Activated CD4-positive, alpha-beta memory T cell treated with anti-CD3 and anti-CD28 coated beads, Interleukin-2, amount 10 ng/mL, durations not matched to agents 7 days and 5 days (primary cell): ENCODE data around the gene RBBP8. TPM values are rescaled to one million over a fixed set of nuclear protein-coding genes. Genes with fewer than 3 reads are reported as not detected.
A peak's percentile ranks its signal among the peaks of the same experiment; 100 is the strongest.

Experiments
- CTCF ChIA-PET: fragments of 350-600 bp; sonication (Branson Sonifier 250); formaldehyde crosslinking; loops from one replicate; lab custom pipeline; 2021; ENCODE audit warnings: antibody characterized with exemption, inconsistent platforms; lab: Charles Lee
- POLR2A ChIA-PET: fragments of 350-600 bp; sonication (Branson Sonifier 250); formaldehyde crosslinking; loops from one replicate; lab custom pipeline; 2021; ENCODE audit warnings: antibody characterized with exemption; lab: Charles Lee
- DNase-seq: peaks from one replicate; pipeline ENCODE4 v3.0.0-alpha.2; 2020
- H3K27ac Mint-ChIP-seq: one replicate; pipeline ENCODE4 v1.8.0; 2021; ENCODE audit warnings: mild to moderate bottlenecking, mixed read lengths
- H3K27me3 Mint-ChIP-seq: one replicate; pipeline ENCODE4 v1.8.0; 2021; ENCODE audit warnings: mixed read lengths
- H3K36me3 Mint-ChIP-seq: one replicate; pipeline ENCODE4 v1.8.0; 2021; ENCODE audit warnings: low read depth, mixed read lengths
- H3K4me1 Mint-ChIP-seq: one replicate; pipeline ENCODE4 v1.8.0; 2021; ENCODE audit warnings: mixed read lengths
- H3K4me3 Mint-ChIP-seq: one replicate; pipeline ENCODE4 v1.8.0; 2021; ENCODE audit warnings: mild to moderate bottlenecking, mixed read lengths
- H3K9me3 Mint-ChIP-seq: one replicate; pipeline ENCODE4 v1.8.0; 2021; ENCODE audit warnings: mixed read lengths
- total RNA-seq, 2 experiments: library from RNA; stranded (reverse); gene quantifications; one replicate each; pipeline ENCODE4 v1.2.3, GENCODE V29; 2021

The RBBP8 gene
- total RNA-seq, 2 experiments from 2014 or later = 55.0 to 55.9 TPM

GRCh38 chr18:22924589-22924988 is 8.5 kb upstream of the RBBP8 start:
- ChIA-PET POLR2A (interaction anchor here (2.5 kb wide), 1 partner anchor 9 kb away, joined by 6 read pairs; the partner anchor contains the start of gene RBBP8), CTCF (interaction anchor here (0.9 to 1.0 kb wide), 2 partner anchors 9 to 17 kb away, joined by 3 read pairs; no protein-coding TSS in a partner anchor)
- Mint-ChIP-seq H3K36me3 (no peaks in the 10 kb centered on the region), H3K4me1 (peaks cover 3% of the 10 kb centered on the region), H3K9me3 (no peaks in the 10 kb centered on the region), H3K27me3 (peaks cover 4% of the 10 kb centered on the region), H3K4me3 (no peak overlapping the region), H3K27ac (no peak overlapping the region)
- DNase-seq = no peak

DNA sequence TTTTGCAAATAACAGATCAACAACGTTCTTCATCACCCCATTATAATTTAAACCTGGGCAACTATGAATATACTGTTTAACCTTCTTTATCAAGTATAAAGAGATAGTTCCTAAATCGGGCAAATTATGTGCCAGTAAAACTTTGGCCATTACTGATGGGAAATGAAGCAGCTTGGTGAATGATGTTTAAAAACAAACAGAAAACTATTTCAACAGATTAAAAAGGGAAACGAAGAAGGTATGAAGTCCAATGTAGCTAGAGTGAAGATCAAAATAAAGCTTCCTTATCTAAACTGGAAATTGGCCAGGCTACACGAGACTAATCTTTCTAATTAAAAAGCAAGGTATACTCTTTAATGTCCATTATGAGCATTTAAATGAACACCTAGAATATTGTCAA is 6.7 kb upstream of the RBBP8 start:
- no peaks in the 10 kb centered on the region for H3K9me3 Mint-ChIP-seq
- peaks cover 4% of the 10 kb centered on the region for H3K27me3 Mint-ChIP-seq
- ChIA-PET CTCF (no interaction called here), POLR2A (no interaction called here)
- no peaks in the 10 kb centered on the region for H3K36me3 Mint-ChIP-seq
- peaks cover 5% of the 10 kb centered on the region for H3K4me1 Mint-ChIP-seq
- H3K27ac Mint-ChIP-seq = no peak overlapping the region
- no peak overlapping the region for H3K4me3 Mint-ChIP-seq
- no peak for DNase-seq

DNA sequence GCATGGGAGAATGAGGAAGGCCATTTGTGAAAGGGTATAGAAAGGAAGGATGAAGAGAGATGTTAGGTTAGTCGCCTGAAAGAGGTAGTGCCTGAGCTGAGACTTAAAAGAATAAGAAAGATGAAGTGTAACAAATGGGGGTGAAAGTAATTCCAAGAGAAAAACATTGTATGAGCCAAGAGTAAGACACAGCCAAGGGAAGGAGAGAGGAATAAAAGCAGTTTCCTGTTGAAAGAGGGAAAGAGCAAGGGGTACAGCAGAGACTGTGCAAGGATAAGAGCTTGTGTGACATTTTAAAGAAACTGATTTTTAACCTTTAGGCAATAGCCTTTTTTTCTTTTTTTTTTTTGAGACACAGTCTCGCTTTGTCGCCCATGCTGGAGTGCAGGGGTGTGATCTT is 4.8 kb upstream of the RBBP8 start:
- CTCF ChIA-PET = interaction anchor here (0.7 to 1.6 kb wide), 6 partner anchors 10 to 483 kb away, joined by 3 to 6 read pairs (median 4); no protein-coding TSS in a partner anchor

GRCh38 chr18:22930089-22930713 is 2.9 kb upstream of the RBBP8 start:
- Mint-ChIP-seq H3K4me3 (no peak overlapping the region), H3K36me3 (peaks cover 4% of the 10 kb centered on the region), H3K9me3 (no peaks in the 10 kb centered on the region), H3K27me3 (peaks cover 3% of the 10 kb centered on the region), H3K4me1 (peaks cover 23% of the 10 kb centered on the region), H3K27ac (no peak overlapping the region)
- POLR2A ChIA-PET = no interaction called here
- peak; percentile 84 for DNase-seq
- CTCF ChIA-PET = interaction anchor here (0.6 to 2.7 kb wide), 9 partner anchors 10 to 481 kb away, joined by 3 to 15 read pairs (median 3); no protein-coding TSS in a partner anchor

More for the DNA sequence above, 4.8 kb upstream of the RBBP8 start:
- H3K4me3 Mint-ChIP-seq = no peak overlapping the region
- H3K36me3 Mint-ChIP-seq = no peaks in the 10 kb centered on the region
- no peak for DNase-seq
- peaks cover 7% of the 10 kb centered on the region for H3K27me3 Mint-ChIP-seq
- peaks cover 11% of the 10 kb centered on the region for H3K4me1 Mint-ChIP-seq
- H3K9me3 Mint-ChIP-seq = no peaks in the 10 kb centered on the region
- POLR2A ChIA-PET = no interaction called here
- H3K27ac Mint-ChIP-seq = no peak overlapping the region

DNA sequence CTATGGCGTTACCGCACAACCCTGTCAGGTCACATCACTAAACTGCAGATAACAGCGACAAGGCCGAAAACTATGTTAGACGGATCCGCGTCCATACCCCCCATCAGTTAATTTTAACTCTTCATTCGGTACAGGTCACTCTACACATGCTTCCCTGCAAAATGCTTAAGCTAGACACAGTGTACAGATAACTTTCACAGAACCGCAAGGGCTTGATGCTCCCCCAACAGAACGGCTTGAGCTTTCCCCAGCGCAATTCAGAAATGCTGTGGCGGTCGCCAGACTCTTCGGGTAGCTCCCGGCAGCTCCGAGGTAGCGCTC is 283 bp upstream of the RBBP8 start:
- POLR2A ChIA-PET = interaction anchor here (0.8 to 3.2 kb wide), 16 partner anchors 8 to 1332 kb away, joined by 3 to 15 read pairs (median 4); partner anchors contain the start of genes ESCO1 and RIOK3
- no peak for DNase-seq
- Mint-ChIP-seq H3K36me3 (peaks cover 13% of the 10 kb centered on the region), H3K9me3 (no peaks in the 10 kb centered on the region), H3K27me3 (peaks cover 3% of the 10 kb centered on the region), H3K27ac (peak overlapping the region; percentile 78), H3K4me3 (peak overlapping the region; percentile 85), H3K4me1 (peaks cover 41% of the 10 kb centered on the region)
- CTCF ChIA-PET = interaction anchor here (0.9 to 3.0 kb wide), 7 partner anchors 17 to 447 kb away, joined by 3 to 29 read pairs (median 4); no protein-coding TSS in a partner anchor

DNA sequence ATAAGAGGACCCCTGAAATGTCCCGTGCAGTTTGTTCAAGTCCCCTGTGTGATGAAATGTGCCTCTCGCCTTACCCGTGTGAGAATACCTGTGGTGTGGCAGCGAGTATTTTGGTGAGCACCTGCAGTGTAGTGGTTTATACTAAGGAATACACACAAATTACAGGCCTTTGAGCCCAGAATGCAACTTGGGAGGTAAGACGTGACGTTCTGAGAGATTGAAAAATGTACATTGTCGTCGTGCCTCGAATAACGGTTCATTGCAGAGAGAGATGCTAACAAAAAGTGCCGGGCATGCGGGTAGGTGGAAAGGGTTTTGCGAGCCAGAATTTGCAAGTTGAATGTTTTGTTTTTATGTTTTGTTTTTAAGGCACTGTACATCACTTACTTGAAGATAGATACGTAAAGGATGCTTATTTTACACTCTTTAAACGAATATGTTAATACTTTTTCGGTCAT is 867 bp downstream of the RBBP8 start:
- no peak for DNase-seq
- Mint-ChIP-seq H3K9me3 (no peaks in the 10 kb centered on the region), H3K27me3 (peaks cover 3% of the 10 kb centered on the region), H3K27ac (peak overlapping the region; percentile 78), H3K36me3 (peaks cover 25% of the 10 kb centered on the region), H3K4me3 (peak overlapping the region; percentile 85), H3K4me1 (peaks cover 49% of the 10 kb centered on the region)
- ChIA-PET CTCF (interaction anchor here (3.0 kb wide), 1 partner anchor 49 kb away, joined by 29 read pairs; no protein-coding TSS in a partner anchor), POLR2A (interaction anchor here (0.6 to 3.2 kb wide), 13 partner anchors 8 to 1334 kb away, joined by 3 to 15 read pairs (median 5); partner anchors contain the start of genes ESCO1 and RIOK3)

DNA sequence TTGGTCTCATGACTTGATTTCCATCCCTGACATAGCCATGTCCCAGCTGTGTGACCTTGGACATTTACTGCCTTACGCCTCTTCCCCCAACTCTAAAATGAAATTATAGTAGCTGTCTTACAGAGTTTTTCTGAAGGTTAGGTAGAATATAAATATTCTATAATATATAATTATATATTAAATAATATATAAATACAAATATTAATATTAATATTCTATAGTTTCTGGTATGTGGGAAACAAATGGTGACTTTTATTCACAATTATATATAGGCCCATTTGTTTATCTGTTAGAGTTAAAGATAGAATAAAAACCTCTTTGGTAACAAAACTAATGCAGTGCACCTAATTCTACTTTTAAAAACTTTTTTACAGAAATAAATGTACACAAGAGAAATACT is 1.7 kb downstream of the RBBP8 start:
- ChIA-PET CTCF (interaction anchor here (0.9 kb wide), 1 partner anchor 43 kb away, joined by 3 read pairs; no protein-coding TSS in a partner anchor), POLR2A (interaction anchor here (1.2 to 3.2 kb wide), 3 partner anchors 18 to 519 kb away, joined by 4 to 15 read pairs (median 4); partner anchors contain the start of gene RIOK3)
- Mint-ChIP-seq H3K27ac (peak overlapping the region; percentile 48), H3K36me3 (peaks cover 32% of the 10 kb centered on the region), H3K4me1 (peaks cover 50% of the 10 kb centered on the region), H3K9me3 (no peaks in the 10 kb centered on the region), H3K4me3 (peak overlapping the region; percentile 85), H3K27me3 (peaks cover 3% of the 10 kb centered on the region)
- no peak for DNase-seq

GRCh38 chr18:22935431-22935830 is 2.3 kb downstream of the RBBP8 start:
- Mint-ChIP-seq H3K9me3 (no peaks in the 10 kb centered on the region), H3K36me3 (peaks cover 35% of the 10 kb centered on the region), H3K4me3 (peak overlapping the region; percentile 59), H3K27ac (no peak overlapping the region), H3K27me3 (peaks cover 3% of the 10 kb centered on the region), H3K4me1 (peaks cover 52% of the 10 kb centered on the region)
- no peak for DNase-seq
- POLR2A ChIA-PET = interaction anchor here (1.2 to 3.2 kb wide), 3 partner anchors 18 to 518 kb away, joined by 4 to 15 read pairs (median 4); partner anchors contain the start of gene RIOK3
- CTCF ChIA-PET = interaction anchor here (0.9 kb wide), 1 partner anchor 42 kb away, joined by 3 read pairs; no protein-coding TSS in a partner anchor

GRCh38 chr18:22936515-22936914 is 3.4 kb downstream of the RBBP8 start:
- Mint-ChIP-seq H3K27me3 (peaks cover 3% of the 10 kb centered on the region), H3K4me1 (peaks cover 52% of the 10 kb centered on the region), H3K9me3 (no peaks in the 10 kb centered on the region), H3K4me3 (no peak overlapping the region), H3K36me3 (peaks cover 35% of the 10 kb centered on the region), H3K27ac (no peak overlapping the region)
- ChIA-PET POLR2A (no interaction called here), CTCF (no interaction called here)
- DNase-seq = no peak

DNA sequence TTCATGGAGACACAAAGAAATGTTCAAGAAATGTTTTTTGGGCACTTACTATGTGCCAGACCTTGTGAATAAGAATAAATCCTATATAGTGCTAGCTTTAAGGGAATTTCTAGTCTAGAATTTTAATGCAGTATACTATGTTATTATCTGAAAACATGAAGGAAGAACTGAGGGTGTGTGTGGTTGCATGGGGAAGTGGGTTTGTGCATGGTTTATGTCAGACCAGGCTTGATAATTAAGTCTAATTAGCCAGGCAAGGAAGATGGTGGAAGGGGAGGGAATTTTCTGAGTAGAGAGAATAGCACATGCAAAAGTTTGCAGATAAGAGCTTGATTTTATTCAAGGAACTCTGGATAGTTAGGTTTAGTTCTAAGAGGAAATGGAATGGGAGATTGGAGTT is 6.5 kb downstream of the RBBP8 start:
- POLR2A ChIA-PET = no interaction called here
- H3K9me3 Mint-ChIP-seq = no peaks in the 10 kb centered on the region
- H3K27ac Mint-ChIP-seq = no peak overlapping the region
- CTCF ChIA-PET = no interaction called here
- H3K4me1 Mint-ChIP-seq = peaks cover 40% of the 10 kb centered on the region
- H3K36me3 Mint-ChIP-seq = peaks cover 40% of the 10 kb centered on the region
- no peak for DNase-seq
- H3K27me3 Mint-ChIP-seq = no peaks in the 10 kb centered on the region
- H3K4me3 Mint-ChIP-seq = no peak overlapping the region

DNA sequence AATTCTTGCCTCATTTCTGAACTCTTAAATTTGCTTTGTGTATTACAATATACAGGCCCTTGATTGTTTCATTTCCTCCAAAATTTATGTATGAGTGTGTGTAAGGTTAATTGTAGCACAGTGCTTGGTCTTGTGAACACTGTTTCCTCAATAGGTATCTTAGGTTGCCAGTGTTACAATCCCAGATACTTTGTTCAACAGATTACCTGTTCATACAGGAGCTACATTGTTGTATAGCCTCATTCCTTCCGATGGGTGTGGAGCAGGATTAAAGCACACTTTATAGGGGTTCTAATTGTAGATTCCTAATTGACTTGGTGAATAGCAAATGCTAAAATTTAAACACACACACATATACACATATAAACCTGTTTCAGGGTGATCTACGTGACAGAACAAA is 10.7 kb downstream of the RBBP8 start:
- CTCF ChIA-PET = no interaction called here
- Mint-ChIP-seq H3K4me1 (peaks cover 12% of the 10 kb centered on the region), H3K27ac (no peak overlapping the region), H3K36me3 (peaks cover 20% of the 10 kb centered on the region), H3K9me3 (no peaks in the 10 kb centered on the region), H3K4me3 (no peak overlapping the region), H3K27me3 (no peaks in the 10 kb centered on the region)
- POLR2A ChIA-PET = no interaction called here
- DNase-seq = no peak

DNA sequence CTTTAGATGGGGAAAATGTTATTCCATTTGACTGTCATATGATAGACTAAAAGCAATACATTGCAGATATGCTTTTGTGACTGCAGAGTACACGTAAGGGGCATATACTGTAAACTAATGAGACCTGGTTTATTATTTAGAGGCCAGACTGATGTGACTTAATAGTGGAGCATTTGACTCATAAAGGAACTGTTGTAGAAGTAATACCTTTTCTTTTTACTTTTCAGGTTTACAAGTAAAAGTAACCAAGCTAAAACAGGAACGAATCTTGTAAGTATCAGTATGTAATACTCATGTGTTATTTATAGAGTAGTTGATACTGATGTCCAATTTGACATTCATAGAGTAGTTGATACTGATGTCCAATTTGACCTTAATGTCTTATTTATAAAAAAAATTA is 13.1 kb downstream of the RBBP8 start:
- Mint-ChIP-seq H3K36me3 (peaks cover 26% of the 10 kb centered on the region), H3K4me3 (no peak overlapping the region), H3K4me1 (peaks cover 1% of the 10 kb centered on the region), H3K27me3 (no peaks in the 10 kb centered on the region), H3K27ac (no peak overlapping the region), H3K9me3 (no peaks in the 10 kb centered on the region)
- ChIA-PET CTCF (interaction anchor here (1.0 kb wide), 1 partner anchor 432 kb away, joined by 3 read pairs; no protein-coding TSS in a partner anchor), POLR2A (no interaction called here)
- no peak for DNase-seq

GRCh38 chr18:22946846-22947245 is 13.7 kb downstream of the RBBP8 start:
- Mint-ChIP-seq H3K27ac (no peak overlapping the region), H3K4me1 (peaks cover 1% of the 10 kb centered on the region), H3K36me3 (peaks cover 32% of the 10 kb centered on the region), H3K9me3 (no peaks in the 10 kb centered on the region), H3K4me3 (no peak overlapping the region), H3K27me3 (no peaks in the 10 kb centered on the region)
- ChIA-PET CTCF (interaction anchor here (1.0 to 1.4 kb wide), 2 partner anchors 11 to 431 kb away, joined by 3 to 5 read pairs; no protein-coding TSS in a partner anchor), POLR2A (interaction anchor here (1.4 kb wide), 1 partner anchor 14 kb away, joined by 3 read pairs; the partner anchor contains the start of gene RBBP8)
- DNase-seq = no peak
